ENCODE results near the gene SIK1.
"Not testable (repeated sequence)": the region's sequence is repeated elsewhere in the genome, so short reads cannot be mapped to it uniquely, and the experiment has no call there.

Gene SIK1

GRCh38 chr21:43380852-43381533 is 45.9 kb downstream of the SIK1 start:
- H3K4me1 Mint-ChIP-seq (ENCODE audit: low read depth); H3K27ac Mint-ChIP-seq; H3K27me3 Mint-ChIP-seq; DNase-seq; H3K9me3 Mint-ChIP-seq; H3K36me3 Mint-ChIP-seq (ENCODE audit: low read depth); H3K4me3 Mint-ChIP-seq: not testable (repeated sequence)

- DNase-seq; H3K27me3 Mint-ChIP-seq; H3K9me3 Mint-ChIP-seq; H3K4me3 Mint-ChIP-seq; H3K27ac Mint-ChIP-seq; H3K36me3 Mint-ChIP-seq (ENCODE audit: low read depth); H3K4me1 Mint-ChIP-seq (ENCODE audit: low read depth): not testable (repeated sequence)
Measured at GRCh38 chr21:43380337-43380736, 46.6 kb downstream of the SIK1 start.

DNA sequence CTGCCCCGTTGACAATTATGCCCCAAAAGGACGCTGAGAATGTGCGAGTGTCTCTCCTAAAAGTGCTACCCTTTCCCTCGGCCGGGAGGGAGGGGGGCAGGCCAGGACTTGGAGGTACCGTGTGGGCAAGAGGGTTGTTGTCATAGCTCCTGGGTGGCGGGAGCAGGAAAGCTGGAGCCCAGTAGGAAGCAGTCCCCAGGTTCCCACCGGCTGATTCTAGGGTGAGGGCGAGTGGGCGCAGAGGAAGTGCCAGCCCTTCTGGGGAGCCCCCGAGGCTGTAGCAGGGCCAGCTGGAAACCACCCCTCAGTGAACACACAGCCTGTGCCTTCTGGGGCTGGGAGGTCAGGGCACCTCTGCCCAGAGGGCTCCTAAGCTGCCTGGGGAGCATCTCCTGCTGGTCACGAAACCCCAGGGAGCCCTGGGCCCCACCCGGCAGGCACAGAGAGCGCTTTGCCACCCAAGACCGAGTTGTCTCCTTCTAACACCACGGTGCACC is 47.3 kb downstream of the SIK1 start:
- not testable (repeated sequence) for H3K27me3 Mint-ChIP-seq; H3K4me3 Mint-ChIP-seq; H3K9me3 Mint-ChIP-seq; H3K4me1 Mint-ChIP-seq (ENCODE audit: low read depth); H3K36me3 Mint-ChIP-seq (ENCODE audit: low read depth); DNase-seq; H3K27ac Mint-ChIP-seq

DNA sequence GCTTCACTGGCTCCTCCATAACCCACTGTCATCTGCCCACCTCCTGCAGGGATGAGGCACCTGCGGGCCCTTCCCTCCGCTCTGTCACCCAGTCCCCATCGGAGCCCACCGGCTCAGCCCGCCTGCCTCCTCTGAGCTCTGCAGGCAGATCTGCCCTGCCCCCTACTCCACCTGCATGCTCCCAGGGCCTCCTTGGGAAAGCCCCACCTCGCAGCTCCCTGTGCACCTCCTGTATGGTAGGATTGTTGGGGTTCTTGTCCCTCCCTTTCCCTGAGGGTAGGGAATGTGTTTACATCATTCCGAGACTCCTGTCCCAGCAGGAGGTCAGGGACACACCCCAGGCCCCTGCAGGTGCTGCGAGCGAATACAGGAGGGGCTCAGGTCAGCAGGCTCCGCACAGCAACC is 50.5 kb downstream of the SIK1 start:
- no peaks in the 10 kb centered on the region for H3K4me1 Mint-ChIP-seq (ENCODE audit: low read depth)
- no peaks in the 10 kb centered on the region for H3K9me3 Mint-ChIP-seq
- no peak overlapping the region for H3K27ac Mint-ChIP-seq
- no peaks in the 10 kb centered on the region for H3K27me3 Mint-ChIP-seq
- H3K36me3 Mint-ChIP-seq (ENCODE audit: low read depth) = no peaks in the 10 kb centered on the region
- DNase-seq = no peak
- H3K4me3 Mint-ChIP-seq = no peak overlapping the region

DNA sequence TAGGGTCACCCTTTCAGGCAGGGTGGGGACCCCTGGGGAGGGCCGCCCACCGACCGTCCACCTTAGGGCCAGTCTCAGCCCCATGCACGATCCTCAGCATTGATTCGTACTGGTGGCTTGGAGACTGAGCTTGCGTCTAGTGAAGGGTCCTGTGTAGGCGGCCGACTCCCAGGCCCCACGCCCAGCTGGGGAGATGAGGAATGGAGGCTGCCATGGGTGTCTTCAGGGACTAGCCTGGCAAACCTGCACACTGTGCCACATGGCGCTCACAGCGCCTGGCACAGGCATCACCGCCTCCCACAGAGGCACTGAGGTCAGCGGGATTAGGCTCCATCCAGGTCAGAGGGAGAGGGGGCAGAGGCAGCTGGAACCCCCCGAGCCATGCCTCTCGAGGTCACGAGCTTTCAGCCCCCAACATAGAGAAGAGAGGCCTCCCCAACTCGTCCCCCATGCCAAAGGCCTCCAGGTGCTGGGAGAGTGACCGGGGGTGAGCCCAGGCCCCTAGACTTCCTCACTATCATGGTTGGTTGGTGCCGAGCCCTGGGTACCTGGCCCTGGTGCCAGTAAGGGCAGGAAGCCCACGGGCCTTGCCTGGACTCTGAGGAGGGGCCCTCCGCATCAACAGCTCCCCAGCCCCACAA is 51.0 kb downstream of the SIK1 start:
- no peak overlapping the region for H3K4me3 Mint-ChIP-seq
- no peaks in the 10 kb centered on the region for H3K9me3 Mint-ChIP-seq
- H3K4me1 Mint-ChIP-seq (ENCODE audit: low read depth) = no peaks in the 10 kb centered on the region
- no peaks in the 10 kb centered on the region for H3K36me3 Mint-ChIP-seq (ENCODE audit: low read depth)
- no peak for DNase-seq
- H3K27ac Mint-ChIP-seq = no peak overlapping the region
- no peaks in the 10 kb centered on the region for H3K27me3 Mint-ChIP-seq

DNA sequence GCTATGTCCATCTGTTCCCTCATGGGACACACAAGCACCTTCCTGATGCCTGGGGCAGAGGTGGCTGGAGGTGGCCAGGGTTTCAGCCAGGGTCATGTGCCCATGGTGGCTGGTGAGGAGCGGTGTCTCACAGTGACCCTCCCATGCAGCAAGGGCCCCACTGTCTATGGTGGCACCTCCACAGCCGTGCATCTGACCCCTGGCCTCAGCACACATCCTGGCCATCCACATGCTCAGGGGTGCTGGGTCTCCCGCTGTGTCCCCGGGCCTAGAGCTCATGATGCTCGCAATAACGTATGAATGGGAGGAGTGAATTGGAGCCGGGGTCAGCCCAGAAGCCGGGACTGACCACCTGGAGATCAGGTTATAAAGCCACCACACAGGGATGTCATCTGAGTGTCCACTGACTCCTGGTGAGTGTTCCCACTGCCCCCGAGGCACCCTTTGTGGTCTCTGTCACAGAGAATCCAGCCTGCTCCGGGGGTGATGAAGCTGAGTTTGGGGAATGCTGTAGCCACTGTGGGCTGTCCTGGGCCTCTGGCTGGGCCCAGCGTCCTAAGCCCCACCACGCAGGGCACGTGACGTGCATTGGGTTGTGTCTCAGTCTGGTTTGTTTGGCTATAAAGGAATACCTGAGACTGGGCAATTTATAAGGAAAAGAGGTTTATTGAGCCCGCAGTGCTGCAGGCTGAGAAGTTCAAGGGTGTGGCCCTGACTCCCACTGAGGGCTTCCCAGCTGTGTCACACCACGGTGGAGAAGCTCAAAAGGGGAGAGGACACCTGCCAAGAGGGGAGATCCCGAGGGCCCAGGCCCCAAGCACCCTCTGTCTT is 51.7 kb downstream of the SIK1 start:
- Mint-ChIP-seq H3K9me3 (no peaks in the 10 kb centered on the region), H3K4me1 (ENCODE audit: low read depth) (no peaks in the 10 kb centered on the region), H3K27me3 (no peaks in the 10 kb centered on the region), H3K4me3 (no peak overlapping the region), H3K27ac (no peak overlapping the region), H3K36me3 (ENCODE audit: low read depth) (no peaks in the 10 kb centered on the region)
- DNase-seq = no peak

- DNase-seq = no peak
- H3K27me3 Mint-ChIP-seq = no peaks in the 10 kb centered on the region
- H3K4me1 Mint-ChIP-seq (ENCODE audit: low read depth) = no peaks in the 10 kb centered on the region
- H3K4me3 Mint-ChIP-seq = no peak overlapping the region
- H3K36me3 Mint-ChIP-seq (ENCODE audit: low read depth) = no peaks in the 10 kb centered on the region
- no peak overlapping the region for H3K27ac Mint-ChIP-seq
- no peaks in the 10 kb centered on the region for H3K9me3 Mint-ChIP-seq
Measured at GRCh38 chr21:43374228-43374885, 52.6 kb downstream of the SIK1 start.

DNA sequence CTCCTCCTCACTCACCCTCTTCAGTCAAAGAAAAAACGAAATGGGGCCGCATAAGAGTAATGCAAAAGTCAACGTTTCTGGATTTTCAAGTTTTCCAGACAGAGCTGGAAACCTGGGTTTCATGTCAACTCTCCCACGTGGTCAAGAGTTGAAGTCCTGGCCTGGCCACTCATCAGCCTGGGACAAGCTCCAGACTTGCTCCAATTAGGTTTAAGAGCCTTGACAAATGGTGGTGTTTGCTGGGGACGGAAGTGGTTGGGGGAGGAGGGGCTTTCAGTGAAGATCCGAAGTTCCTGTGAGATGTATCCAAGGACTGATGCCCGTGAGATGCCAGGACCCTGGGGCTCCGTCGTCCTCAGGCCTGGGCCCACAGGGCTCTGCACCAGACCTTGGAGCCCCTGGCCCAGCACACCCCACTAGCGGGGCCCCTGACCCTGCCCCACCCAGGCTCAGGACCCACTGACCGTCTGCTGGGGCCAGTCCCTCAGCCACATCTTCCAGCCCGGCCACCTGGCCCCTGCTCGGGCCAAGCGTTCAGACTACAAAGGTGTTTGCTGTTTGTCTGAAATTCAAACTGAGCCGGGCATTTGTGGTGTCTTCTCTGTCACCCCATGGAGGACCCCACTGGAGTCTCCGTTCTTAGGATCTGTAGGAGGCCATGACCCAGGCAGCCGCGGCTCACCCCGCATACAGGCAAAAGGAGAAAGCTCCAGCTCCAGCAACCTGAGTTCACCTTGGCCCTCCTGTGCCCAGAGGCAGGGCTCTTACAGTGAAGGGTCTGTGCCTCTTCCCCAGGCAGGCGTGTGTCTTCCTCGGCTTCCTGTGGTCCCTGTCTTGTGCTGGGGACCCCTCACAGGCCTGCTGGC is 53.3 kb downstream of the SIK1 start:
- DNase-seq = no peak
- Mint-ChIP-seq H3K4me3 (no peak overlapping the region), H3K27me3 (no peaks in the 10 kb centered on the region), H3K9me3 (no peaks in the 10 kb centered on the region), H3K27ac (no peak overlapping the region), H3K36me3 (ENCODE audit: low read depth) (no peaks in the 10 kb centered on the region), H3K4me1 (ENCODE audit: low read depth) (no peaks in the 10 kb centered on the region)

GRCh38 chr21:43372663-43373361 is 54.1 kb downstream of the SIK1 start:
- no peaks in the 10 kb centered on the region for H3K27me3 Mint-ChIP-seq
- no peaks in the 10 kb centered on the region for H3K4me1 Mint-ChIP-seq (ENCODE audit: low read depth)
- no peaks in the 10 kb centered on the region for H3K36me3 Mint-ChIP-seq (ENCODE audit: low read depth)
- H3K9me3 Mint-ChIP-seq = no peaks in the 10 kb centered on the region
- DNase-seq = no peak
- H3K4me3 Mint-ChIP-seq = no peak overlapping the region
- no peak overlapping the region for H3K27ac Mint-ChIP-seq

DNA sequence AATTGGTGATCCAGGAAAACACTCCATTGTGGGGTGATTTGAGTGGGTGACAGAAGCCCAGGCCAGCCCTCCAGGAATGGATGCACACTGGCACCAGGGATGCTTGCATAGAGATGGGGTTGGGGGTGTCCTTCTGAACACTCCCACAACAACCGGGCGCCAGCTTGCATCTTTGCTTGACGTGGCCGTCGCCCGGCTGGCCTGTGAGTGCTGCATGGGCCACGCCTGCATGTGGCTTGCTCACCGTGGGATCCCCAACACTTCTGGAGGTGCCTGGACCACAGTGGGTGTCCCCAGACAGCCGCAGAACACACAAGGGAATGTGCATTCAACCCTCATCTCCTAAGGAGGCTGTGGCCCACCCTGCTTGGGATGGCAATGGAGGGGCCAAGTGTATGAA is 55.1 kb downstream of the SIK1 start:
- H3K4me1 Mint-ChIP-seq (ENCODE audit: low read depth) = no peaks in the 10 kb centered on the region
- DNase-seq = no peak
- no peaks in the 10 kb centered on the region for H3K27me3 Mint-ChIP-seq
- no peak overlapping the region for H3K4me3 Mint-ChIP-seq
- no peaks in the 10 kb centered on the region for H3K9me3 Mint-ChIP-seq
- H3K36me3 Mint-ChIP-seq (ENCODE audit: low read depth) = no peaks in the 10 kb centered on the region
- H3K27ac Mint-ChIP-seq = no peak overlapping the region

- Mint-ChIP-seq H3K9me3 (no peaks in the 10 kb centered on the region), H3K4me1 (ENCODE audit: low read depth) (no peaks in the 10 kb centered on the region), H3K27ac (no peak overlapping the region), H3K4me3 (no peak overlapping the region), H3K27me3 (no peaks in the 10 kb centered on the region), H3K36me3 (ENCODE audit: low read depth) (no peaks in the 10 kb centered on the region)
- no peak for DNase-seq
Measured at GRCh38 chr21:43370888-43371570, 55.9 kb downstream of the SIK1 start.

GRCh38 chr21:43370091-43370658 is 56.8 kb downstream of the SIK1 start:
- H3K4me1 Mint-ChIP-seq (ENCODE audit: low read depth) = no peaks in the 10 kb centered on the region
- DNase-seq = no peak
- H3K27ac Mint-ChIP-seq = no peak overlapping the region
- no peaks in the 10 kb centered on the region for H3K27me3 Mint-ChIP-seq
- no peaks in the 10 kb centered on the region for H3K36me3 Mint-ChIP-seq (ENCODE audit: low read depth)
- H3K9me3 Mint-ChIP-seq = no peaks in the 10 kb centered on the region
- no peak overlapping the region for H3K4me3 Mint-ChIP-seq

DNA sequence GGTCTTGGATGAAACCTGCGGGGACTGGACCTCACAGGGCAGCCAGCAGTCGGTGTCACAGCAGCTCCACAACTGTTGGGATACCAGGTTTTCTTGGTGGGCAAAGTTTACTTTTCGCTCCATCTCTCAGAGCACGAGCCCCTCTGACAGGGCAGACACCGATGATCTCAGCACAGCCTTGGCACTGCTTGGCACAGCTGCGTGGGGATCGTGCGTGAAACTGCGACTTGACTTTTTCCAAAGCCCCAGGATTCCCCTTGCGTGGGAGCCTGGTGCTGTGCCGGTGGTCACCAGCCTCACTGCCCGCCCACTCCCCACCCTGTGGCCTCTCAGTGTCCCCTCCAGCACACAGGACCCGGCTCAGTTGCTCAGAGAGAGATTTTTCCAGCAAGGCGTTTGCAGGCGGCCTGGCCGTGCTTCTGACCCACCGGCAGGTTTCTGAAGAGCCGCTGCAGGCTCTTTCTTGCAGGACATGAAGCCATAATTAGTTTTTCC is 57.3 kb downstream of the SIK1 start:
- Mint-ChIP-seq H3K27me3 (no peaks in the 10 kb centered on the region), H3K4me3 (no peak overlapping the region), H3K27ac (no peak overlapping the region), H3K4me1 (ENCODE audit: low read depth) (no peaks in the 10 kb centered on the region), H3K9me3 (no peaks in the 10 kb centered on the region), H3K36me3 (ENCODE audit: low read depth) (no peaks in the 10 kb centered on the region)
- no peak for DNase-seq
